Lung (tissue), 12 donors: Measurements from ENCODE around the gene ZDHHC13. TPM values are rescaled to one million over a fixed set of nuclear protein-coding genes. Genes with fewer than 3 reads are reported as not detected.

ENCODE experiments used
- ATAC-seq: fragments of 200-7000 bp; cut with Tn5 transposase; one replicate; pipeline ENCODE4 v1.9.1; 2020; ENCODE audit warnings: moderate number of reproducible peaks; ENCODE audit not compliant: insufficient read depth, low FRiP score
- DNase-seq, 3 donors: peaks; one replicate each; pipeline ENCODE4 v3.0.0-alpha.2; 2013 to 2017
- H3K27ac ChIP-seq, 2 donors: one replicate each; pipeline ENCODE4 v1.5.1; 2013; ENCODE audit warnings: mild to moderate bottlenecking in 2 of 2, moderate library complexity in 2 of 2, control low read depth in 1 of 2, inconsistent platforms in 1 of 2, low read depth in 1 of 2, low read length in 1 of 2
- H3K27me3 ChIP-seq, 3 donors: one replicate each; pipeline ENCODE4 v1.5.1; 2013; ENCODE audit warnings: low read length in 2 of 3; ENCODE audit not compliant: control insufficient read depth in 3 of 3, insufficient read depth in 3 of 3
- H3K36me3 ChIP-seq, 4 donors: one replicate each; pipeline ENCODE4 v1.5.1; 2013; ENCODE audit warnings: low read length in 4 of 4, mild to moderate bottlenecking in 1 of 4, moderate library complexity in 1 of 4; ENCODE audit not compliant: control insufficient read depth in 4 of 4, insufficient read depth in 4 of 4
- H3K4me1 ChIP-seq, 5 donors: one replicate each; pipeline ENCODE4 v1.5.1; 2013; ENCODE audit warnings: low read length in 5 of 5, mild to moderate bottlenecking in 2 of 5, moderate library complexity in 1 of 5; ENCODE audit not compliant: control insufficient read depth in 5 of 5, insufficient read depth in 5 of 5
- H3K4me3 ChIP-seq: one replicate; pipeline ENCODE4 v1.5.1; 2013; ENCODE audit warnings: mild to moderate bottlenecking, control low read depth, moderate library complexity
- H3K9ac ChIP-seq, 2 donors: one replicate each; pipeline ENCODE4 v1.5.1; 2013; ENCODE audit warnings: low read length in 2 of 2, control low read depth in 1 of 2; ENCODE audit not compliant: insufficient read depth in 1 of 2
- H3K9me3 ChIP-seq, 4 donors: one replicate each; pipeline ENCODE4 v1.5.1; 2013; ENCODE audit warnings: low read length in 3 of 4, mild to moderate bottlenecking in 1 of 4, moderate library complexity in 1 of 4; ENCODE audit not compliant: control insufficient read depth in 4 of 4, insufficient read depth in 3 of 4
- CTCF ChIP-seq: IDR thresholded peaks from 2 replicates; pipeline ENCODE4 v1.5.1; 2012; ENCODE audit warnings: mild to moderate bottlenecking; ENCODE audit errors: control extremely low read depth, extremely low read depth
- WGBS, 2 donors: extraction: QIAGEN DNeasy Blood & Tissue Kit; methylation state at CpG; one replicate each; pipeline ENCODE4 v1.1.7; 2013; 5-methylcytosine and 5-hydroxymethylcytosine counted together
- polyA plus RNA-seq, 2 donors: library from polyadenylated mRNA; stranded (reverse); fragments of 200-250 nt; gene quantifications; one replicate each; pipeline ENCODE4 v1.2.1, GENCODE V29; 2013
- total RNA-seq, 2 donors: library from RNA; depleted of rRNA in 1 of 2; stranded (reverse); fragments of >200 nt in 1 of 2; gene quantifications; one replicate each; pipeline ENCODE4 v1.2.1, GENCODE V29; 2014 to 2021
- donor health status: control.
- donor health status: control.
- donor health status: Bipolar disorder and iron deficiency.
- donor health status: healthy.
- donor health status: DM: yes; HTN: yes; CAD: no.

The ZDHHC13 gene
- total and polyA plus RNA-seq, 4 donors: 10.6 to 20.0 (median 12.4) TPM

- H3K36me3 ChIP-seq: peaks cover 0 to 5% (median under 1%) of the 10 kb centered on the region in 4 donors
- no peak for TF ChIP-seq CTCF
- H3K9ac ChIP-seq: no peak overlapping the region
- no peak overlapping the region for H3K4me3 ChIP-seq
- no peaks in the 10 kb centered on the region for H3K9me3 ChIP-seq
- no peaks in the 10 kb centered on the region for H3K27me3 ChIP-seq
- no peak for DNase-seq
- 67 to 82% methylated on average over 3 of the region's 3 CpGs for WGBS, 2 donors
- no peak overlapping the region for H3K27ac ChIP-seq
- no peaks in the 10 kb centered on the region for H3K4me1 ChIP-seq
- ATAC-seq: no peak
Measured at GRCh38 chr11:19145319-19145718, 28.4 kb downstream of the ZDHHC13 start.

- H3K4me1 ChIP-seq: no peaks in the 10 kb centered on the region
- ATAC-seq (no peak), DNase-seq (no peak)
- WGBS, 2 donors: 63 to 72% methylated on average over 3 of the region's 3 CpGs
- H3K27me3 ChIP-seq: no peaks in the 10 kb centered on the region
- TF ChIP-seq CTCF: no peak
- H3K4me3 ChIP-seq: no peak overlapping the region
- H3K36me3 ChIP-seq: peaks cover 0 to 6% (median 4%) of the 10 kb centered on the region in 4 donors
- H3K27ac ChIP-seq: no peak overlapping the region
- no peak overlapping the region for H3K9ac ChIP-seq
- H3K9me3 ChIP-seq: no peaks in the 10 kb centered on the region
Measured at GRCh38 chr11:19156892-19157291, 39.9 kb downstream of the ZDHHC13 start.

- 94 to 95% methylated on average over 6 of the region's 6 CpGs for WGBS, 2 donors
- Histone ChIP-seq H3K4me3 (no peak overlapping the region), H3K9me3 (no peaks in the 10 kb centered on the region), H3K9ac (no peak overlapping the region), H3K27me3 (no peaks in the 10 kb centered on the region), H3K4me1 (peaks cover 0 to 4% (median 0%) of the 10 kb centered on the region in 5 donors), H3K36me3 (peaks cover 5 to 10% (median 7%) of the 10 kb centered on the region in 4 donors), H3K27ac (no peak overlapping the region)
- ATAC-seq (no peak), DNase-seq (peak in 1 of 3 donors; percentile 24)
- TF ChIP-seq CTCF: no peak
Measured at GRCh38 chr11:19160847-19161246, 43.9 kb downstream of the ZDHHC13 start.

GRCh38 chr11:19161651-19162050 is 44.7 kb downstream of the ZDHHC13 start:
- Histone ChIP-seq H3K9ac (no peak overlapping the region), H3K27me3 (no peaks in the 10 kb centered on the region), H3K36me3 (peaks cover 2 to 14% (median 7%) of the 10 kb centered on the region in 4 donors), H3K4me1 (peaks cover 0 to 4% (median 0%) of the 10 kb centered on the region in 5 donors), H3K9me3 (no peaks in the 10 kb centered on the region), H3K4me3 (no peak overlapping the region), H3K27ac (no peak overlapping the region)
- no peak for TF ChIP-seq CTCF
- DNase-seq: no peak
- 98 to 100% methylated on average over 2 of the region's 2 CpGs for WGBS, 2 donors
- ATAC-seq: no peak
